CD4-positive, alpha-beta T cell treated with Interleukin-12 subunit alpha and Interleukin-12 subunit beta, for 1 hour (primary cell): ENCODE measurements around the gene BGN.

Source experiments
- DNase-seq: peaks from one replicate; pipeline ENCODE4 v3.0.0-alpha.2; 2020

BGN gene

DNA sequence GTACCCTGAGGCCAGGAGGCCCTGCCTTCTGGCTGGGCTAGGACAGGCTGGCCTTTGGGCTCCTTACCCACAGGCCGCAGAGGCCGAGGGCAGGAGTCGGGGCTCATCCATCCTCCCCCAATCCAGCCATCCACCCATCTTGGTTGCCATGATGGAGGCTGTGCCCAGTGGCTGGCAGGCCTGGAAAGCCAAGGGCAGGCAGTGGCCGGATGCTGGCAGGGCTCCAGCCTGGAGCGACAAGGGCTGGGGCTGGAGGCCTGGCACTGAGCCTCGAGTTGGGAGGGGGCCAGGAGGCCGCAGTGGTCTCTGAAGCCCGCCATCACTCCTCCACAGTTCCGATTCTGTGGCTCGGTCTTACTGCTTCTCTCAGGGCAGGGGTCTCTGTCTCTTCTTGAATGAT, 8.6 kb upstream of the BGN start:
- DNase-seq = no peak

DNA sequence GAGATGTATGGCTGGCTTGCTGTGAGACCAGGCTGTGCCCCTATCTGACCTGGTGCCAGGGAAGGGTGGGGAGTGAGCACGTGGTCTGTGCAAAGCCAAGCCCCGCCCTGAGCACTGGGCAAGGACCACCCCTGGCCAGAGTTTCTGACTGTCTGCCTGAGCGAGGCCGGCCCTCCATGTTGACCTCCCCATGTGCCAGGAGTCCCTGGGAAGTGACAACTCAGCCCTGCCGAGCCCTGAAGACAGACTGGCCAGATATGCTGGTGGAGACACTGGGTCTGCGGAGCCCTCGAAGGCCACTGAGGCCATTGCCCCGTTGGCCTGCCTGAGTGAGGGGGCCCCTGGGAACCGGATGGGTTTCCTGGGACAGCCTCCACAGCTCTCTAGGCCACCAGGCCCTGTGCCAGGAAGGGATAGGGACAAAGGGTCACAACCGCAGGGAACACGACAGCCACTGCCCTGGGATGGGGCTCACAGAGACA, 7.1 kb upstream of the BGN start:
- no peak for DNase-seq

DNA sequence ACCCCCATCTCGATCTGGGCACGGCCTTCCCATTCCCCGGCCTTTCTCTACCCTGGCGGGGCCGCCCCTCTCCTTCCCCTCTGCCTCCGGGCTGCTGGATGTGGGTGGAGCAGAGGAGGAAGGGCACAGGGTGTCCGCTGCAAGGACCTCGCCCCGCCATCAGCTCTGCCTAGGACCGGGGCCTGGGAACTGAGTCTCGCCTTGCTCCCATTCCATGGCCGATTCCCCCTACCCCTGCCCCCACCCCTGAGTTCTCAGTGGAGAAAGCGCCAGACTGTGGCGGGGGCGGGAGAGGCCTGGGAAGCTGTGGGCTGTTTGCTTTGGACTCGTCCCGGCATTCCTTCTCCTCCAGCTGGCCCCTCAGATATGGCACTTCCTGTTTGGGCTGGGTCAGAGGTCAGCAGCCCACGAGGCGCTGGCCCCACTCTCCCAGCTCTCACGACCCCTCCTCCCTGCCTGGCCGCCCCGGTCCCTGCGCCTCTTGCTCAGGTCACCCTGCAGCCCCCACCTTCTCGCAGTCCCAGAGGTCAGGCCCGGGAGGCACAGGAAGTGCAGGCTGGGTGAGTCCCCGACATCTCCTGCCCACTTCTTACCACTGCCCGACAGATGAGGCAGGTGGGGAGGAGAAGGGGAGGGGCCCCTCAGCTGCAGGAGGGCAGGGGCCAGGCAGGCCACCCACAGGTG, 6.4 kb upstream of the BGN start:
- no peak for DNase-seq

DNA sequence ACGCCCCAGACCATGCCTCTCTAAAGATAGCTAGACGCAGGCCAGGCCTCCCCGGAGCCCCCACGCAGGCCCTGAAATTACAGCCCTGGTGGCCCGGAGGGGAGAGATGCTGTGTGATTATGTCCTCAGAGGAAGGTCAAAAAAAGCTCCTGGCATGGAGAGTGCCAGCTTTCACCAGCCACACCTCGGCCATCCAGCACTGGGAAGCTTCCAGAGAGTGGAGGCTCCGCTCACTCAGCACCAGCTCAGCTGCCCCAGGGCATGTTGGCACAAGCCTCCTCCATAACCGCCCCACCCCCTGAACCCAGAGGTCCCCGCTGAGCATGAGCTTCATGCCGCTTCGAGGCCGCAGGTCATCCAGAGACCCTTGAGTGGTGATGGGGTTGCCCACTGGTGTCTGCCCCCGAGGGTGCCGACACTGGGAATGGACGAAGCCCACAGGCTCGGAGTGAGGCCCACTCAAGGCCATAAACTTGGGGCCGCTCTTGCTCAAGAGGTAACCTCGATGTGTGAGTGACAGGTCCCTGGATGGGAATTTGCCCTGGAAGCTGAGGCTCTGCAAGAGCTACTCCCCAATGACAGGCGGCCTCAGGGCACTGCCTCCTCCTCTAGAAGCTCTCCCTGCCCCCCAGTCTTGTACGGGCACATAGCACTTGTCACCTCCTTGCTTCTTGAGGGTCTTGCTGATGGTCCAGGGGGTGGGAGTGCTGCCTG, 4.4 kb upstream of the BGN start:
- DNase-seq = no peak

DNA sequence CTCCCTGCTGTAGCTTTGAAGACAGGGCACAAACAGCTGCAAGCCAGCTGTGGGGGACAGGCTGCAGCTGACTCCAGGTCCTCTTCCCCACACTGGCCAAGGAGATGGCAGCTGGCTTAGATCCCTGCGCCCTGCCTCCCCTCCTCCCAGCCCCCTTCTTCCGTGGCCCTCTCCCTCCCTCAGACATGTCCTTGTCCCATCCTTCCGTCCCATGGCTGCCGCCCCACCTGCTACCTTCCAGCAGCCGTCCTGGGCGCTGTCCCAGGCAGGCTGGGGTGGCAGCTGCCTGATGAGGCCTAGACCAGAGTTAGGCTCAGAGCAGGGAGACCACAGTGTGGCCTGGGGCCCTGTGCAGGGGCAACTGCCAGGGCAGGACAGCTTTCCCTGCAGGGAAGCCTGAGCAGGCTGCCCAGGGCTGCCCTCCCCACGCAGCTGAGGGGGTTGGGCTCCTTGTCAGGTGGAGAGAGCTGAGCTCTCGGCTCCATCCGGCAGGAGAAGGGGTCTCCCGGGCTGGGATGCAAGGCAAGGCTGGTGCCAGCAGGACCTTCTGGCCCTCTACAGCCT, 3.3 kb upstream of the BGN start:
- DNase-seq = no peak

DNA sequence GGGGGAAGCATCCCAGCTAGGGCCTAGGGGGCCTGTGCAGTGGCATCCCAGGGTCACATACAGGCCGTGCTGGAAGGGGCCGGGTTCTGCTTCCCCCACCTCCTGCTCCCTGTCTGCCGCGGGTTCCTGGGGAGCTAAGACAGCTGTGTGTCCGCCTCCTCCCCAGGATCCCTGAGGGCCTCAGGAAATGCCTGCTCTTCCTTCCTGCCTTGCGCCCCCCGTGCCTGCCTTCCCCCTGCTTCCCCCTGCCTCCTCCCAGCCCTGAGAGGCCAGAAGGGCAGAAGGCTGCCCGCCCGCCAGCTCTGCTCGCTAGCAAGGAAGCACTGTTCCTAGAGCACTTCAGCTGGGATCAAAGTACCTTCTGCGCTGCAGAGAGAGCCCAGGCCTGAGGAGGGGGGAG, 2.9 kb upstream of the BGN start:
- no peak for DNase-seq

DNA sequence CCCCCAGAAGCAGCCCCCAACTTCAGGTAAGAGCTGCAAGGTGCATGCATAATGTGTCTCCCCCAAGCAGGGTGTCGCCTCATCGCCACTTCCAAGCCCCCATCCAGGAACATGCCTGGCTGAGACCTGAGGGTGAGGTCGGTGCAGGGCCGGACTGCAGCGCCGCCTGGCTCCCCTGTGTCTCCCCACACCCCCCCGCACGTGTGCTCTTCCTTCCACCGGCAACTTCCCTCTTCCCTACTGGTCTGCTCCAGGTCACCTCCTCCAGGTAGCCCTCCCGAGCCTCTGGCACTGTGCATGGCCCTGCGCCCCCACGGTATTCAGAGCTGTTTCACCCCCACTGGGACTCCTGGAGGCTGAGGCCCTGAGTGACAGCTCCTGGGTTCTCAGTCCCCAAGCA, 2.2 kb upstream of the BGN start:
- DNase-seq = no peak

DNA sequence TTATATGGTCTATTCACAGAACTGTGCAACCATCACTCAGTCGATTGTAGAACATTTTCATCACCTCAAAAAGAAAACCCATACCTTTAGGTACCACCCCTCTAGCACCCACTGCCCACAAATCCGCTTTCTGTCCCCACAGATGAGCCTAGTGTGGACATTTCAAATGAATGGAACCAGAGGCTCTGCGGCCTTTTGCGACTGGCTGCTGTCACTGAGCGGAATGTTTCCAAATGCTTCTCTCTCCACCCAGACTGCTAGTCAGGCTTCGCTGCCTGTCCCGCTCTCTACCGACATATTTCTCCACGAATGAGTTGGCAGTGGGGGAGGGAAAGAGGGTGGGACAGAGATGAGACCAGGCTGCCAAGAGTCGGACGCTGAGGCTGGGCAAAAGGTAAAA, 1.7 kb upstream of the BGN start:
- no peak for DNase-seq

DNA sequence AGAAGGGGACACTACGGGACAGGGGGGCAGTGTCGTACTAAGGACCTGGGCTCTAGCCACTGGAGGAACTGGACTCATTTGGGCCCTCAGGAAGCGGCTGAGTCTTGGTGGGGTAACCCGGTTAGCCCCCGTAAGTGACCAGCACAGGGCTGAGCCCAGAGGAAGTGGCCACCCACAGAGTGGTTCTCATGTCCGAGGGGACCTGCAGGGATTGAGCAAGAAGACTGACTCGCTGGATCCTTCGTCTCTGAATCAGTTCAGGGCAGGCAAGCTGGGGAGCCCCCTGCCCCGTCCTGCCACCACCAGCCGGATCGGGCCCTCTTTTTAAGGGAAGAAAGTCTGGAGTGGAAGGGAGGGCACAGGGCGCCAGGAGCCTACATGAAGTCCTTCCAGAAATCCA, 719 bp upstream of the BGN start:
- DNase-seq = no peak

DNA sequence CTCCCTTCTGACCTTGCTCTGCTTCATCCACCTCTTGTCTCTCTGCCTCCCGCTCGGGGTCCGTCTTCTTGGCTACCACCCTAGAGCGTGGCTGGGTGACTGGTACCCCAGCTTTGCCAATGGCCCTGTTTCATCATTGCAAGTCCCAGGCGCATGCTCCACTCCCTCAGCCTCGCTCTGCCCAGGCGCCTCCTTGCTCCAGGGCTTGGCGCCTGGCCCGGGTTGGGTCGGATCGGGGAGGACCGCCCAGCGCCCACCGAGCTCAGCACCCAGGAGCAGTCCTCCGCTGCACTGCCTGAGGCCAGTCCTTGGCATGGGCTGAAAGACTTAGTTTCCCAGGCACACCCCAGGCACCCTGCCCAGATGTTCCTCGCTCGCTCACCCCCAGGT, 577 bp downstream of the BGN start:
- DNase-seq = no peak

DNA sequence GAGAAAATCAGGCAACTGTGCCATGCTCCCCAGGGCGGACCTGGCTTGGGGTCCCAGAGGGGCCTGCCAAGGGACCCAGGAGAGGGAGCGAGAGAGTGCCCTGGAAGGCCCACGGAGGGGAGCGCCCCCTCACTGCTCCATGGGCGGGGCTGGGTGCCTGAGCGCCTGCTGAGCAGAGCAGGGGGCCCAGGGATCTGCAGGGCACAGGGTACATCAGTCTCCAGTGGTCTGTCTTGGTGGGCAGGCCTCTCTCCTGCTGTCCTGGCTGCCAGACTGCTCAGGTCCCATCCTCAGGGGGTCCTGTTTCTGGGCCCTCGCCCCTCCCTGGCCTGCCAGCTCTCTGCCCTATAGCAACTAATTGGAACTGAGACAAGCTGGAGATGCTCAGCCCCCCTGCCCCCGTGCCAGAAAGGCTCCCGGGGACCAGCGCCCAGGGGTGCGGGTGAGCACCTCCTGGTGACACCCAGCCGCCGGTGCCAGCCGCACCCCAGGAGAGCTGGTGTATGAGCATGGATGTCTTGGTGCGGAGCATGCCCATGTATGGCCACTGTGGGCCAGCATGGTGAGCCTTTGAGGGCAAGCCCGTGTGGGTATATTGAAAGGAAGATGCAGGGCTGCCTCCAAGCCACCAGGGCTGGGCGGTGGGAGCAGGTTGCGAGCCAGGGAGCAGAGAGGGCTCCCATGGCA, 1.3 kb downstream of the BGN start:
- no peak for DNase-seq

DNA sequence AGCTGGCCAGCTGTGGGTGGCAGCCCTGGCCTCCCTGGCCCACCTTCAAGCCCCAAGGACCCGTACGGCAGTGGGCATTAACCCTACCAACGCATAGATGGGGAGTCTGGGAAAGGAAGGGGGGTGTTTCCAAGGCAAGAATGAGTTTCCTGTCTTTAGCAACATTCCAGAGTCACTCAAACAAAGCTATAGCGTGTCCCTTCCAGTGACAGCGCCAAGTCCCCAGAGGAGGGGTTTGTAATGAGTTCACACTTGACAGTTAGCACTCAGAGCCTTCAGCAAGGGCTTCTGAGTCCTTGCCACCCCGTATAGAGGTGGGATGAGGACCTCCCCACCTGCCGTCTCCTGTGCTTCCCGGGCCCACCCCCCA, 1.8 kb downstream of the BGN start:
- DNase-seq = no peak

DNA sequence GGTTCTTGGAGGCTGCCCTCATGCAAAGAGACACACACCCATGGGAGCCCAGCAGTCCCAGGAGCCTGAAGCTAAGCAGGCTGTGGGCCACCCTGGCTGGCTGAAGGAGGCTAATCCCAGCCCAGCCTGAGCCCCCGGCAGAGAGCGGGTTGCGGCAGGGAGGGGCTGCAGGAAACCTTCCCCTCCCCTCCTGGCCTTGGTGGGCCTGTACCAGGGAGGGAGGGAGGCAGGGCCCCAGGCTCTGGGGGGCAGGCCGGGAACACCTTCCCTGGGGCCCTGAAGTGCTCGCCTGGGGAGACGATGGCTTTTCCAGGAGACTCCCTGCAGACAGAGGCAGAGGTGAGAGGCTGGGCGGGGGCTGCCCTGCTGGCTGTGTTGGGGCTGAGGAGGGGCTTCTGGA, 3.7 kb downstream of the BGN start:
- no peak for DNase-seq

DNA sequence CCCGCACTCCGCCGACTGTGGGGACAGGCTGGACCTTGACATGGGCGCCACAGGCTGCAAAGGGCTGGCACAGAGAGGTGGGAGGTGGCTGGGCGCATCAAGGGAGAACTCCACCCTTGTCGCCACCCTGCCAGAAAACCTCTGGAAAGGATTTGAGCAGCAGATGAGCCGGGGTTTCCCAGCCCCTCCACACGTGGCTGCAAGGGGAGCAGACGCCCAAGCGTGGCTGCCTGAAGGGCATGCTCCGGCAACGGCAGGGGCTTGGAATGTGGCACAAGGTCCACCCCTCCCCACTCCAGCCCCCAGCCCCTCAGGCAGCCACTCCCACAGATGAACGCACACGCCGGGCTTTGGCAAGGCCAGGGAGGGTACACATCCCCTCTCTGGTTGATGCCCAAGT, 4.6 kb downstream of the BGN start:
- no peak for DNase-seq

DNA sequence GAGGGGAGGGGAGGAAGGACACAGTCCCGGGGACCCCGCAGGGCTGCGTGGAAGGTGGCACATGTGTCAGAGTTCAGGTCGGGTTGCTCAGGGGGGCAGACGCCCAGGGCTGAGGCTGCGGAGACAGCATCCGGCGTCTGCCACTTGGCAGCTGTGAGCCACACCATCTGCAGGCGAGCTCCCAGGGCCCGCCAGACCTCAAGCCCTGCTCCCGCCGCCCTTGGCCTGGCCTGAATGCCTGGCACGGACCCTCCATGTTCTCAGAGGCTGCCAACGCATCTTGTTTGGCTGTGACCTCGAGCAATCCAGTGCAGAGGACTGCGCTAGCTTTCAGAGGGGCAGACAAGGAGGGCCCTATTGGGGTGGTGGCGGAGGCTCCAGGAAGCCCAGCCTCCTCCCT, 5.1 kb downstream of the BGN start:
- DNase-seq = no peak

DNA sequence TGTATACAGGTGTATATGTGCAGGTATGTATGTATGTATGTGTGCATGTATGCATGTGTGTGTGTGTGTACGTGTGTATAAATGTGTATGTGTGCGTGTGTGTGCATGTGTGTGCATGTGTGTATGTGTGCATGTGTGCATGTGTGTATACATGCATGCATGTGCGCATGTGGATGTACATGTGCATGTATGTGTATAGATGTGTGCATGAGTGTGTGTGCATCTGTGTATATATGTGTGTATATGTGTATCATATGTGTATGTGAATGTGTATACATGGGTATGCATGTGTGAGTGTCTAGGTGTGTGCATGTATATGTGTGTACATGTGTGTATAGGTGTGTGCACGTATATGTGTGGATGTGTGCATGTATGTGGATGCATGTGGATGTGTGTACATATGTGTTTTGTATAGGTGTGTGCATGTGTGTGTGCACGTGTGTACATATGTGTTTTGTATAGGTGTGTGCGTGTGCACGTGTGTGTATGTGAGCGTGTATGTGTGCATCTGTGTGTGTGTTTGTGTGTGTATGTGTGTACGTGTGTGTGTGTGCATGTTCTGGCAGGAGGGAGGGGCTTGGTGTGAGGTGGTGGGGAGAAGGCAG, 6.0 kb downstream of the BGN start:
- no peak for DNase-seq

DNA sequence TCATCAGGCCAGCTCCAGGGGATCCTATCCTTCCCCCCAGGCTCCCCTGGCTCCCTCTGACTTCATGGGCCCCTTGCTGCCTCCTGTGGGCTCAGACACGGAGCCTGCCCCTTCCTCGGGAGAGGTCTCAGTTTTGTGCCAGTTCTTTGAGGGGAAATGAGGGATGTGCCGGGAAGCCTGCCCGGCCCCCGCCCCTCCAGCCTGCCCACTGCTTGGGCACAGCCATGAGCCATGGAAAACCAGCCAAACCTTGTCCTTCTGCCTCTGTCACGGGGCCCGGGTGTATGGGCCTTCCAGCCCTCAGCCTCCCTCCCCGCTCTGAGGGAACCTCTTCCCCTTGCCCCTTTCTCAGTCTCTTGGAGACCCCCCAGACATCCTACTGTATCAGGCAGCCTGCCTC, 6.8 kb downstream of the BGN start:
- no peak for DNase-seq

DNA sequence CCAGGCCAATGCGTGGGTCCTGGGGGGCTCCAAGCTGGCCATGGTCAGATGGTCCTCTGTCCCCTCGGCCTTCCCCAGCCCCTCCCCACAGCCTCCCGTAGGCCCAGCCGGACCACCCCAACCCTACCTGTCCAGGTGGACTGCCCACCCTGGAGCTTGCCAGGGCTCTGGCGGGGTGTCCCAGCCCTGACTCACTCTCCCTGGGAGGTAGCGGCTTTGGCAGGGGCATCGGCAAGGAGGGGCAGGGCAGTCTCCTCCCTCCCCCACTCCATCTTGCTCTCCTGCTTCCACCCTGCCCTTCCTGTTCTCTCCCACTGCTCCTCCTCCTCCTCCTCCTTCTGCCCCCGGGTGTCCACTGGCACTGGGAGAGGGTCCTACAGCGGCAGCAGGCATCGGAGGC, 7.4 kb downstream of the BGN start:
- DNase-seq = no peak

DNA sequence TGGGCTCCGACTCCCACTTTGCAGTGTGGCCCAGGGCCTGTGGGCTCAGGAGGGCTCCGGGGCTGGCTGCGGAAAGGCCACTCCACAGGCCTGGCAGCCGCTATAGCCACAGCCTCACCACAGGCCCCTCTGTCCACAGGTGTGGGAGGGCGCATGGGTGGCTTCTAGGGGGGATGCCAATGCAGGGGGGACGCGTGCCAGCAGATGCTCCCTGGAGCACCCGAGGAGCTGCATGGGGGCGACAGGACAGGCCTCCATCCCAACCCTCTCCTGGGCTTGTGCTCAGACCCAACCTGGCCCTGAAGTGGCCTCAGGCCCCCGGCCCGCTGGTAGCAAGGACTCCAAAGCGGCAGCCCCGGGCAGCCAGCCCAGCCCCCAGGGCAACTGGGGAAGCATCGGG, 8.0 kb downstream of the BGN start:
- no peak for DNase-seq

DNA sequence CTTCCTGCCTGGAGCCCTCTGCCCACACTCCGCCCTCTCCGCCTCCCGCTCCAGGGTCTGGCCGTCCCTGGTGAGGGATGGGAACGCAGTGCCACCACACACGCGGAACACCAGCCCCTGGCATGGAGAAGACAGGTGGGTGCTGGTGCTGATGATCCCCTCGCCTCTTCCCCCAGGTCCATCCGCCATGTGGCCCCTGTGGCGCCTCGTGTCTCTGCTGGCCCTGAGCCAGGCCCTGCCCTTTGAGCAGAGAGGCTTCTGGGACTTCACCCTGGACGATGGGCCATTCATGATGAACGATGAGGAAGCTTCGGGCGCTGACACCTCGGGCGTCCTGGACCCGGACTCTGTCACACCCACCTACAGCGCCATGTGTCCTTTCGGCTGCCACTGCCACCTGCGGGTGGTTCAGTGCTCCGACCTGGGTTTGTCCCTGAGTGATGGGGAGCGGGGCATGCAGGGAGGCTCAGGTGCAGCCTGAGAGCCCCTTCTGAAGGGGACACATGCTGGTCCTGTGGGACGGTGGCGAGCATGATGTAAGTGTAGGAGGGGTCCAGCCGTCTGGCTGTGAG, 9.8 kb downstream of the BGN start:
- no peak for DNase-seq

DNA sequence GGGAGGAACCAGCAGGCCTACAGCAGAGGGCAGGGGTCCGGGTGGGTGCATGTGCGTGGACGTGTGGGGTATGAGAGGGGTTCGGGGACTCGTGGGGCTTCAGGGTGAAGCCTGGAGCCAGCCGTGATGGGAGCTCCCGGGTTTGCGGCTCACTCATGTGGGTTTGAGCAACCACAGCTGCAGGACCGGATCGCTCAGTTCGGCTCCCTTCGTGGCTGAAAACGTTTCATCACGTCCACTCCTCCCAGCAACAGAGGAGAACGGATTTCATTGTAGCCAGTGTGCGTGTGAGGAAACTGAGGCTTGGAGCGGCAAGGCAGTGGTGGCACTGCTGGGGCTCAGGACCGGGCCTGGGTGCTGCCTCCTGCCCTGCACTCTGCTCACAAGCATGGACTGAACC, 10.6 kb downstream of the BGN start:
- DNase-seq = no peak

DNA sequence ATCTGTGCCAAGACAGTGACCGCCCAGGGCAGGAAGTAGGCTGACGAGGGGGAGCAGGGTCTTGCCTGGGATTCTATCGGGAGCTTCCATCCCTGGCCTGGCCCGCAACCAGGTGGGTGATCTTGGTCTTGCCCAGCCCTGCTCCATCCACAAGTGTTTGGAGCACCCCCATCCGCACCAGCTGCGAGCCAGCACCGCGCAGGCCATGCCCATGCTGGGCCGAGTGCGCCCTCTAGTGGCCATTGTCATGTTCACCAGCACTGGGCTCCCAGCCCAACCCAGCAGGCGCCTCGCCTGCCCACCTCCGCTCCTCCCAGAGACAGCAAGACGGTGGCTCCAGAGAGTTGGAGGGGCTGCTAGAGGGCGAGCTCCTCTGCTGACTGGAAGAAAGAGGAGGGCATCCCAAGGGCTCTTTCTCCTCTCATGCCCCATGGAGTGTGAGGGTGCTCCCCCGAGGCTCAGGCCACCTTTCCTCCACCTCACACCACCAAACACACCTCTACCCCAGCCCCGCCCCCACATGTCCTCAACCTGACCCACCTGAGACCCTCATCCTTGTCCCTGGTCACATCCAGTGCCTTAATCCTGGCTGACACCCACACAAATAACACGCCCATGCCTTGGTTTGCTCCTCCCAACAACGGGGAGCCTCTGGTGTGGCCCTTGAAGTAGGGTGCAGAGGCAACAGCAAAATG, 12.9 kb downstream of the BGN start:
- DNase-seq = peak; percentile 82

DNA sequence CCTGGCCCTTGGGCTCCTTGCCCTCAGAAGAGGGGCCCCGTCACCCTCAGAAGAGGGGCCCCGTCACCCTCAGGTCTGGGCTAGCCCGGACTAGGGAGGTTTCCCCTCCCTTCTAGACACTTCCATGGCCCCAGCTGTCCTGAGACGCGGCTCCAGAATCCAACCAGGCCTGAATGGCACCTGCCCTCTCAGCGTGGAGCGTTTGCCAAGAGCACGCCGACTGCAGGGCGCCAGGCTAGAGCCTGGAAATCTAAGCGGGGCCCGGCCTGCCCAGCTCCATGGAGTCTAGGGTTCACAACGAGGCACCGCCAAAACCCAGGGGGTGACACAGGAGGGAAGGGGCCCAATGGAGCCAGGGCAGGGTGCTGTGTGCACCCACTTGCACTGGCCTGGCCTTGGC, 14.8 kb downstream of the BGN start:
- DNase-seq = no peak
